ENCODE results near the gene PSD. TPM values are rescaled to one million over a fixed set of nuclear protein-coding genes. Genes with fewer than 3 reads are reported as not detected.

The PSD gene
- total and polyA plus RNA-seq, 7 donors = 0.15 to 1.7 (median 0.51) TPM; not detected in 1

DNA sequence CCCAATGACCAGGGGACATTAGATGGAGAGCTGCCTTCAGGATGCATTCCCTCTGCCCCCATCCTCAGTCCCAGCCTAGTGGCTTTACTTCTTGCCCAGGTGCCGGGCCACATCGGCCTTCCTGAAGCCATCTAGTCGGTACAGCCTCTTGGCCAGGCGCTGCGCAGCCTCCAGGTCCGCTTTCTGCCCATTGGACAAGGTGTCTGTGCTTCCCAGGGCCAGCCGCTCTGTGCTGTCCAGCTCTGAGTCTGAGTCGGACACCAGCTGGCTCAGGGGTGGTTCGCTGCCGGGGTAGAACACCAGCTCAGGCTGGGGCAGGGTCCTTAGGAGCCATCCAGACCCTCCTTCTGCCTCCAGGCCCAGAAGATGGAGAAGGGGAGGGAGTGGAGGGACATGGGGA is 6.3 kb downstream of the PSD start:
- peaks cover 4% of the 10 kb centered on the region for H3K4me1 ChIP-seq
- H3K4me3 ChIP-seq = no peak overlapping the region
- DNase-seq = no peak
- no peaks in the 10 kb centered on the region for H3K36me3 ChIP-seq (ENCODE audit: insufficient read depth in 1 of 2, low read depth in 1 of 2)
- intact Hi-C loops (cut with DNase I) = no loop called here
- TF ChIP-seq, protein P1, sequence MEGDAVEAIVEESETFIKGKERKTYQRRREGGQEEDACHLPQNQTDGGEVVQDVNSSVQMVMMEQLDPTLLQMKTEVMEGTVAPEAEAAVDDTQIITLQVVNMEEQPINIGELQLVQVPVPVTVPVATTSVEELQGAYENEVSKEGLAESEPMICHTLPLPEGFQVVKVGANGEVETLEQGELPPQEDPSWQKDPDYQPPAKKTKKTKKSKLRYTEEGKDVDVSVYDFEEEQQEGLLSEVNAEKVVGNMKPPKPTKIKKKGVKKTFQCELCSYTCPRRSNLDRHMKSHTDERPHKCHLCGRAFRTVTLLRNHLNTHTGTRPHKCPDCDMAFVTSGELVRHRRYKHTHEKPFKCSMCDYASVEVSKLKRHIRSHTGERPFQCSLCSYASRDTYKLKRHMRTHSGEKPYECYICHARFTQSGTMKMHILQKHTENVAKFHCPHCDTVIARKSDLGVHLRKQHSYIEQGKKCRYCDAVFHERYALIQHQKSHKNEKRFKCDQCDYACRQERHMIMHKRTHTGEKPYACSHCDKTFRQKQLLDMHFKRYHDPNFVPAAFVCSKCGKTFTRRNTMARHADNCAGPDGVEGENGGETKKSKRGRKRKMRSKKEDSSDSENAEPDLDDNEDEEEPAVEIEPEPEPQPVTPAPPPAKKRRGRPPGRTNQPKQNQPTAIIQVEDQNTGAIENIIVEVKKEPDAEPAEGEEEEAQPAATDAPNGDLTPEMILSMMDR (IDR thresholded peaks at IDR 0.05) = no peak
- peaks cover 0 to 90% (median 37%) of the 10 kb centered on the region in 3 donors for H3K27me3 ChIP-seq (ENCODE audit: insufficient read depth in 3 of 3, low read length in 2 of 3)
- no peaks in the 10 kb centered on the region for H3K9me3 ChIP-seq
- WGBS, 3 donors = 80 to 89% (median 81%) methylated on average over 10 of the region's 10 CpGs
- no peak overlapping the region for H3K27ac ChIP-seq
- ATAC-seq = no peak

DNA sequence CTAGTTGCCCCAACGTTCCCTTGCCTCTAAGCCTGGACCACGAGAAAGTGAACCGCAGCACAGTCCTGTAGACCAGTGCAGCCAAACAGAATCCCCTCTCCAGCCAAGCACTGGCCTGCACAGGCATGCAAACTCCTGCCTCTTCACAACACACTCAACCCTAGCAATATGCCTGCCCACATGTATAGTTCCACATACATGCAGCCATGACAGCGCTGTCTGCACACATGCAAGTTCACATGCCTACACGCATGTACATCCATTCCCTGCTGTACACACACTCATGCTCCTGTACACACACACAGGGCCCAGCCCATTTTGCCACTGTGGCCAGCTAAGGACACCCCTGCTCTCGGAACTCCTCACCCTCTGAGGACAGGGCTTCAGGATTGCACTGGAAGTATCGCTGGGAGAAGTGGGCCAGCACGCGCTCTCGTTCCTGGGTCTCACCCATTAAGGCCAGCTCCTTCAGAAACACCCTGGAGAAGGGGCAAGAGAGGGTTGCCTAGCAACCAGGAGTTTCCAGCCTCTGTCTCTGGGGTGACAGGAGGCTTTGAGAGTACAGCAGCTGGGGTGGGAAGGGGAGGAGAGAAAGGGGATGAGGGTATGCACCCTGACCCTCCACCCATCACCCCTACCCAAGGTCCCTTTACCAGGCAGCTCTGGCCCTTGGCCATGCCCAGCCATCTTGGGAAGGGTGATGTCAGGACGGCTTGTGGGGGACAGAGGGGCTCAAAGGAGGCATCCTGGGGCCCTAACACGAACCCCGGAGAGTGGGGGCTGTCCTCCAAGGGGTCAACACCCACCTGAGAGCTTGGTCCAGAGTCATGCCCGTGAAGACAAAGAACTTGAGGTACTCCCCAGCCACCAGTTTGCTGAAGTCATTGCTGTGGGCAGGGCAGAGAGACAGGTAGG is 7.0 kb downstream of the PSD start:
- TF ChIP-seq, protein P1 (IDR thresholded peaks at IDR 0.05) = no peak
- WGBS, 3 donors = 72 to 78% (median 76%) methylated on average over 14 of the region's 14 CpGs
- H3K4me3 ChIP-seq = no peak overlapping the region
- peaks cover 4% of the 10 kb centered on the region for H3K4me1 ChIP-seq
- peaks cover 0 to 84% (median 37%) of the 10 kb centered on the region in 3 donors for H3K27me3 ChIP-seq (ENCODE audit: insufficient read depth in 3 of 3, low read length in 2 of 3)
- ATAC-seq (no peak), DNase-seq (no peak)
- intact Hi-C loops (cut with DNase I) = no loop called here
- H3K36me3 ChIP-seq (ENCODE audit: insufficient read depth in 1 of 2, low read depth in 1 of 2) = no peaks in the 10 kb centered on the region
- no peak overlapping the region for H3K27ac ChIP-seq
- H3K9me3 ChIP-seq = no peaks in the 10 kb centered on the region

DNA sequence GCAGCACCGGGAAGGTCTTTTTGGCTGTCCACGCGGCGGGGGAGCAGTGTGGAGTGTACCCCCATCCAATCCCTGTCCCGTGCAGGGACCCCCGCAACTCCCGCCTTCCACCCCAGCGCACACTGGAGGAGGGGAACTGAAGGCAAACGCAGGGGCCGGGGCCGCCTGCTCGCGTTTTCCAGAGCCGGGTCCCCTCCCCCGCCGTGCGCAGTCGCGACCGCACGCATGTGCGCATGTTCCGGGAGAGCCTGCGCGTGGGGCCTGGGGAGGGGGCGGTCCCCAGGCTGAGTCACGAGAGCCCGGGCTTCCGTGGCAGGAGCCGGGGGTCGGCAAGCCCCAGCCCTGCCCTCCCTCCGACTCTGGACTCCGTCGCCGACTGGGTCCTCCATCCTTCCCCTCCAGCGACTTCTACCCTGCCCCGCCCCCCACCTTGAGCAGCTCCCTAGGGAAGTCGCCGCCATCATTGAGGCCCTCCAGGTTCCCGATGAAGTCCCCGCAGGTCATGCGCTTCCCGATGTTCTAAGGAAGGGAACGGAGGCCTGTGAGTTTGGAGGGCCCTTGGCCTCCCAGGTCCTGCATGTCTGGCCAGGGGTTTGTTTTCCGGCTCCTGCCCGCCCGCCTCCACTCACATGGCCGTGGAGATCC is 8.0 kb downstream of the PSD start:
- peaks cover 4% of the 10 kb centered on the region for H3K4me1 ChIP-seq
- peaks cover 0 to 74% (median 37%) of the 10 kb centered on the region in 3 donors for H3K27me3 ChIP-seq (ENCODE audit: insufficient read depth in 3 of 3, low read length in 2 of 3)
- no peak overlapping the region for H3K27ac ChIP-seq
- no peaks in the 10 kb centered on the region for H3K36me3 ChIP-seq (ENCODE audit: insufficient read depth in 1 of 2, low read depth in 1 of 2)
- no peaks in the 10 kb centered on the region for H3K9me3 ChIP-seq
- WGBS, 3 donors = 3 to 4% (median 3%) methylated on average over 29 to 48 of the region's 48 CpGs
- peak overlapping the region; percentile 30 for H3K4me3 ChIP-seq
- DNase-seq = no peak
- TF ChIP-seq, protein P1 (IDR thresholded peaks at IDR 0.05) = no peak
- ATAC-seq = no peak
- intact Hi-C loops (cut with DNase I) = no loop called here

DNA sequence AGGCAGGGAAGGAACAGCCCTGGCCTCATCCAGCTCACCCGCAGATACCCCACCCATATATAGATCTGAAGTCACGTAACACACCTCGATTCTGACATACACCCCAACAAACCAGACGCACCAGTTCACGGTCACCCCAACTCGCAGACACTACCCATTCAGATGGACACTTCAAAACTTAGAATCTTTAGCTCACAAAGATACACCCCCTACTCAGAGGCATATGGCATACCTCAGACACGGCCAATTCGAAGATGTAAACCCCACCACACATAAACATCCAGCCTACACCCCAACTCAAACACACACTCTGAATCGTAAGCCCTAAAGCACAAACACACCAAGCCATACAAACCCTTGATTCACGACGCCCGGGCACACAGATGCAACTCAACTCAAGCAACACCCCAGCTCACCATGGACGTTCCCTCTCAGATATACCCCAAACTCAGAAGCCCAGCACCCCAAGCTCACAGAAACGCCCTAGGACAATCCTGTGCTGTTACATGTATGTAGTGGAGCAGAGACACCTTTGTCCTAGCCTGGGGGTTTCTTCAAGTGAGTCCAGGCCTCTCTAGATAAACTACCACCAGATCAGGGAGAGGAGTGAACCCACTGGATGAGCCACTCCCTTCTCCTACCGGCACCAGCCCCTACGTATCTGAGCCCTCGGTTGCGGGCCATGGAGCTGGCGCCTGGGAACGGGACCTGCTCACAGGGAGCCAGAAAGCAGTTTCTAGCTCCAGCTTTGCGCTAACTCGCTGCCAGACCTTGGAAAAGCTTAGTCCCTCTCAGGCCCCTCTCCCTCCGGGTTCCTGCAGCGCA is 8.8 kb downstream of the PSD start:
- 33 to 39% (median 38%) methylated on average over 23 to 24 of the region's 24 CpGs for WGBS, 3 donors
- ATAC-seq (peak in 1 of 4 donors; percentile 13), DNase-seq (no peak)
- Histone ChIP-seq H3K9me3 (no peaks in the 10 kb centered on the region), H3K27me3 (ENCODE audit: insufficient read depth in 3 of 3, low read length in 2 of 3) (peaks cover 0 to 67% (median 35%) of the 10 kb centered on the region in 3 donors), H3K36me3 (ENCODE audit: insufficient read depth in 1 of 2, low read depth in 1 of 2) (no peaks in the 10 kb centered on the region), H3K4me3 (peak overlapping the region; percentile 50), H3K27ac (no peak overlapping the region), H3K4me1 (peaks cover 4% of the 10 kb centered on the region)
- intact Hi-C loops (cut with DNase I) = no loop called here
- TF ChIP-seq, protein P1 (IDR thresholded peaks at IDR 0.05) = no peak
